ENCODE data around the gene CDK5RAP2.
"Not testable (repeated sequence)": the region's sequence is repeated elsewhere in the genome, so short reads cannot be mapped to it uniquely, and the experiment has no call there.

The CDK5RAP2 gene

DNA sequence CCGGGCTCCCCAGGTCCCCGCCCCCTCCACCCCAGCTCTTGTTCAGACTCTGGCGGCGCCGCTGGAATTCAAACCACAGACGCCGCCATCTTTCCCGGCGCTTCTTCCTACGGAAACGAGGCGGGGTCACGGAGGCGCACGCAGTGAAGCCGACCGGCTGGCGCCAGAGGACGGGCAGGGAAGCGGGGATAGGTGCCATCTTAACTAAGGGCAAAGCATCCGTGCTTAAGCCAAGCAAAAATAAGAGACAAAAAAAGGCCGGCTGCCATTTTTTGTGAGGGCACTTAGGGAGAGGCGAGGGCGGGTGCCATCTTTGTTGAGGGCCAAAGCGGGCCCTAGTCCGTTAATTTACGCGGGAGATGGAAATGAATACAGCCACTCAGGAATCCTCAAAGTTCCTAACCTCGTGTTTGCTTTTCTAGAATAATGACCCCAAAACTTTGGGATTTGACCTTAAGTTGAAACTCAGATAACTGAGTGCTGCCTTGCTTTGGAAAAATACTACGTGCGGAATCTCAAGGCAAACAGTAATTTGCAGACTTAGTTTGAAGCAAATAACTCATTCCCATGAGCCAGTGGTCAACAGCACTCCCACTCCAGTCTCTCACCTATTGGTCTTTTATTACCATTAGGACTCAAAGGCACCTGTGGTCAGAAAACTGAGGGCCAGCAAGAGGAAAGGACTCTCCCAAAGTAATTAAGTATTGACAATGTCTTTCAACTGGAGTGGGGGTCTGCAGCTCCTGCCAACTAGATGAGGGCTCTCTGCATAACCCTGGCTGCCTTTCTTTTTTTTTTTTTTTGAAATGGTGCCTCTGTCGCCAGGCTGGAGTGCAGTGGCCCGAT is at the start of gene CDK5RAP2:
CDK5RAP2 (minus strand) TSS at position 117 of the 846 bp plus-strand sequence. CDS start 189 bp downstream, outside the sequence.
- peak; percentile 99 for DNase-seq

DNA sequence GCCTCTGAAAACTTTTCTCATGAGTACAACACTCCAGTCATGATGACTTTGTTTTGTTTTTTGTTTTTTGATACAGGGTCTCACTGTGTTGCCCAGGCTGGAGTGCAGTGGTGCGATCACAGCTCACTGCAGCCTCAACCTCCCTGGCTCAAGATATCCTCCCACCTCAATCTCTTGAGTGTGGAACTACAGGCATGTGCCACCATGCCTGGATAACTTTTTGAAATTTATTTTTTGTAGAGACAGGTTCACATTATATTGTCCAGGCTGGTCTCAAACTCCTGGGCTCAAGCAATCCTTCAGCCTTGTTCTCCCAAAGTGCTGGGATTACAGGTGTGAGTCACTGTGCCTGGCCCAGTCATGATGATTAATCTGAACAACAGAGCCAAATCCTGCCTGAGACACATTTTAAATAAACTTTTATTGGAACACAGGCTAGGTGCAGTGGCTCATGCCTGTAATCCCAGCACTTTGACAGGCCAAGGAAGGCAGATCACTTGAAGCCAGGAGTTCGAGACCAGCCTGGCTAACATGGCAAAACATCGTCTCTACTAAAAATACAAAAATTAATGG is 49.0 kb upstream of the CDK5RAP2 start:
- not testable (repeated sequence) for DNase-seq

DNA sequence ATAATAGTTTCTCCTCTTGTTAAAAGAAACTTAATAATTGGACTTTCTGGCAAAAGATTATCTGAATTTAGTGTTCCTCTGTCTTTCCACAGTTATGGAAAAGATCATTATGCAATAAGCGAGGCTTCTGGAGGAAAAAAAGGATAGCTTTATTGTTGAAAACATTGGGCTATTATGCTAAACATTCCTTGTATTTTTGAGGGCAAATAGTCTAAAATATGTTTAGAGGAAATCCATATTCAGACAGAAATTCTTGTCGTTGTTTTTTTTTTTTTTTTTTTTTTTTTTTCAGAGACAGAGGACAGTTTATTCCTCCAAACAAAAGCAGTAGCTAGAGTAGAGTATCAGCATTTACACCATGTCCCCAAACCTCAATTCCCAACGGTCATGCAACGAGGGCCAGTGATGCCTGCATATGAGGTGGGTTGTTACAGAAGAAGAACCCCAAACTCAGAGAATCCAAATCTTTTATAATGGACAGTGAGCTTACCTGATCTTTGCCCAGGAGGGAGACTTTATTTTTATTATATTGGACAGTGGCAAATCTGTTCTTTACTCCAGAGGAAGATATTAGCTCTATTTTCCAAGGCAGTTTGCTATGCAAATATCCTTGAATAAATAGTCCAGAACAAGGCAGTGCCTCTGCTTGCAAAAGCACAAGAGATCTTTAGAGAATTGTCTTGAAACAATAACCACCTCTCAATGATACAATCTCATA is 48.4 kb upstream of the CDK5RAP2 start:
- no peak for DNase-seq

DNA sequence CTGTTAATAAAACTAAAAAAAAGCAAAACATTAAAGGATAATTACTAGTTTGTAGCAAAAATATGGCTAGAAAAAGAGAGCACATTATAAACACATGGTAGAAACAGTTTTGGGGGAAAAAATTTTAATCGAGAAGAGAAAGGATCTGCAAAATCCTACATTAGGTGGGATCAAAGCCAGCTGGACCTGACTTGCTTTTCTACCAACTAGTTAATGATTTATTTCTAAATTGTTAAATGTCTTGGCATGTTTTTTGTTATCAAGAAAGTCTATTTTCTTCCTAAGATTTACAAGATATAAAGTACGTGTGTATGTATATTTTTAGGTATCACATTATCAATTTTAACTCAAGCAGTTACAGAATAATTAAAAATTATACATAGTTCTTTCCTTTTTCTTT is 47.1 kb upstream of the CDK5RAP2 start:
- DNase-seq, result no peak

DNA sequence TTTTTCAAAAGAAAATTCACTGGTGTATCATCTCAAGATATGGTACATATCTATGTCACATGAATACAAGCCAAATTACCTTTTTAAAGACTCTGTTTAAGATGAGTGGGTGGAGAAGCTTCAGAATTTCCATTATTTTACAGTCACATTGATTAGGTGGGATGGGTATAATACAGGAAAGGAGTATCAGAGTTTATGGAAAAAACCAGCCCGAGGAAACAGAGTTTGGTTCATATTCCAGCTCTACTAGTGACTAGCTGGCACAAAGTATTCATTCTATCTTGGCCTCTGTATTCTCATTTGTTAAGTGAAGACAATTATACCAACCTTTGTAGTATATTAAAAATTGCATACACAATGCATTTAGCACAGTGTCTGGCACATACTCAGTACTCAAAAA is 46.5 kb upstream of the CDK5RAP2 start:
- no peak for DNase-seq

DNA sequence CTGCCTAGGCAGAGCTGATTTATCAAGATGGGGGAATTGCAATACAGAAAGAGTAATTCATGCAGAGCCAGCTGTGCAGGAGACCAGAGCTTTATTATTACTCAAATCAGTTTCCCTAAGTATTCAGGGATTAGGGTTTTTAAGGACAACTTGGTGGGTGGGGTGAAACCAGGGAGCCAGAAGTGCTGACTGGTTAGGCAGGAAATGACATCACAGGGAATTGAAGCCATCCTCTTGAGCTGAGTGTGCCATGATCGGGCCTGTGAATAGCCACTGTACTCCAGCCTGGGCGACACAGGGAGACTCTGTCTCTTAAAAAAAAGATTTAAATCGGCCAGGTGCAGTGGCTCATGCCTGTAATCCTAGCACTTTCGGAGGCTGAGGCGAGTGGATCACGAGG is 45.3 kb upstream of the CDK5RAP2 start:
- DNase-seq, result no peak

DNA sequence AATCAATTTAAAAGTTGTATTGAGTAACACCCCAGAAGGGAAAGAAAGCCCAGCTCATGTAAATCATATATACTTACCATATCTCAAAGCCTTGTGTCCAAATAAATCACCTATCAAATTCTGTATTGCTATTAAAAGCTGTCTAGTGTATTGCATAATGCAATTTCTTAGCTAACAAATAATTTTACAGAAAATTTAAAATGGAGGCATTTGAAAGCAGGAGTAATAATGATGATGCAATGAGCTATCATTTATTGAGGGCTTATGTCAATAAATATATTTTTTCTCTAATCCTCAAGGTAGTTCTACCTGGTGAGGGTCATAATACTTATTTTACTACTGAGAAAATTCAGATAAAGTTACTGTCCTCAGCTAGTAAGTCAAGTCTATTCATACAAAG is 42.8 kb upstream of the CDK5RAP2 start:
- DNase-seq, result no peak

DNA sequence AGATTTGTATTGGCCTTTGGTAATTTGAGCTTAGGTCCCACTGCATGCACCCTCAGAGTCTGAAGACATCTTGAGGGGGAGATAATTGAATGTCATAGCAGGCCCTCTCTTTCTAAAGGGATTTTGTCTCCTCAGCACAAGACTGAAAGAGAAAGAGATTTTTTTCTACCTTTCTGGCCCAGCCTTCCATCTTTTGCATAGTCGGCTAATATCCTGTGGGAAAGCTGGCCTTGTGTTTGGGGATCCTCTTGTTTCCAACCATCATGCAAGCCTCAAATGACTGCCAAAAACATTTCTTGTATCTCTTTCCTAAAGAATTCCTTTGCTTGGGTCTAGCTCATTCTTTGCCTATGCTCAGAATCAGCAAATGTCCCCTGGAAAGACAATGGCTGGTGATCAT is 42.0 kb upstream of the CDK5RAP2 start:
- DNase-seq, result no peak

DNA sequence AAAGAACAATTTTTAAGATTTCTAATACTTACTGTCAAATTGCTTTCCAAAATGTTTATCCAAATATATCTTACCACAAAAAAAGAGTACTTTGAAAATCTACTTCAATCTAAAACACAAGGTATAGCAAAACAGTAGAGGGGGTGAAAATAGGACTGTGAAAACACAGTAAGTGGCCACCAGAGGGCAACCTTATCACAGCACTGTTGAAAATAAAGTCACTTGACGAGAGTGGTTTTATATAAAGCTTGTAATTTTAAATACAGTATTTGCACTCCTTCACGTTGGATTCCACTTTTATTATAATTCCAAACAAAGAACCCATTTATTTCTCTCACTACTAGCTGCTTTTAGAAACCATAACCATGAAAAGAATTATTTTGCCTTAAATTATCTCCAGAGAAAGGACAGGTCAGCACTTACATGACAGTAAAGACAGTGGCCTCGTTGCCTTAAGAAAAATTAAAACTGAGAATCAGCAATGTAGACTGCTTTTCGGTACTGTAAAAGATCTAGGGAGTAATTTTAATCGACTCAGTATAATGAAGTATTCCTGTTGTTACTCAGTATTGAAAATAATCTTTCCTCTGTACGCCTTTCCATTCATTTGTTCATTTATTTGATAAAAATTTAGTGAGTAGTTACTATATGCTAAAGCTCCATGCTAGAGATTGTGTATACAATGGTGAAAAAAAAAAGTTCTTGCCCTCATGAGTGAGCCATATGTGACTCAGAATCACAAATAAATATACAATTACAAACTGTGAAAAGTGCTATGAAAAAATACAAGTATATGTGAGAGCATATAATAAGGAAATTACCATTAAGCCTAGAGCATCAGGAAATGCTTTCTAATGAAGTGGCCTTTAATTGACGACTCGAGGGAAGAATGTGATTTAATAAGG is 40.0 kb upstream of the CDK5RAP2 start:
- DNase-seq, result peak; percentile 77

DNA sequence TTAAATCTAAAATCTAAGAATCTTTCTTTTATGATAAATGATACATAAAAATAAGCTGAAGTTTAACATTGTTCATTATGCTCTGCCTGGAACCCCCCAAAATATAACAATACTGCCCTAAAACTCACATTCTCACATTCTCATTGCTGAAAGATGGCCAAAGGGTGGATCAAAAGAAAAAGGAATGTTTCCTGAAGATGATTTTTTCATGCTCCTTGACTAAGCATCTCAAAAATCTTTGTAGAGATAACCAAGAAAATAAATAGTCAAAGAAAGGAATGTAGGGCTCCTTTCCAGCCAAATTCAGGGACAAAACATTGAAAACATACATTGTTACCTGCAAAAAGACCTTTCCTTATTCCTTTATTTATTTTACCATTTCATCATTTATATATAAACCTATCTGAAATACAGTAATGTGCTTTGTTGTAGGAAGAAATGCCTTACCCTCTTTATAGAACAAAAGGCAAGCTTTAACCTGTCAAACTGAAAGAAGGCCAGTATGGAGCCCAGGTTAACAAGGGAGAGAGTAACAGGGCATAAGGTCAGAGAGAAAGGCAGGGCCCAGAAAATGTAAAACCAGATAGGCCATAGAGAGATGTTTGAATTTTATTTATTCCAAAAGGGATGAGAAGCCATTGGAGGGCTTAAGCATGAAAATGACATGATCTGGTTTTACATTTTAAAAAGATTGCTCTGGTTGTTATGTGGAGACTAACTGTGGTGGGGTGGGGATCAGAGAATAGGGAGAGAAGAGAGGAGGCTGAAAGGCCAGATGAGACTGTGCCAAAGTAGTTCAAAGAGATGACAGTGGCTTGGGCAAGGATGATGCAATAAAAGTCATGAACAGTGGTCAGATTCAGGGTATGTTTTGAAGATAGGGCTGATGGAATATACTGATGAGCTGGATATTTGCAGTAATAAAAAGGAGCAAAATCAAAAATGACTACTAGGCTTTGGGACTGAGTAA is 37.3 kb upstream of the CDK5RAP2 start:
- DNase-seq, result no peak

DNA sequence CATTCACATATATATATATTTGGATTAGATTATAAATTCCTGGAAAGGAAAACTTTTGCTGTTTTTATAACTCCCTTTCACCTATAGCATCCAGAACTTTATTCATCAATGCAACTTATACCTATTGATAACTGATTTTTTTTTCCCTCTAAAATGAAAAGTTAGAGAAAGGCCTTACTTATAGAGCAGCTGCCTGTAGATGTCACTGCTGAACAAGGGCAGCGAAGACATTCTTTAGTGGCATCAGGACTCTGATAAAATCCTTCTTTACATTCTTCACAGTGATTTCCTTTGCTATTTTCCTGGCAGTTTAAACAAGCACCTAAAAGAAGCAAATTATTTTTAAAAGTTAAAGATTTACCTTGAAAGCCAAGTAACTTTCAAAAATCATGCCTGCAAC is 32.3 kb upstream of the CDK5RAP2 start:
- no peak for DNase-seq

DNA sequence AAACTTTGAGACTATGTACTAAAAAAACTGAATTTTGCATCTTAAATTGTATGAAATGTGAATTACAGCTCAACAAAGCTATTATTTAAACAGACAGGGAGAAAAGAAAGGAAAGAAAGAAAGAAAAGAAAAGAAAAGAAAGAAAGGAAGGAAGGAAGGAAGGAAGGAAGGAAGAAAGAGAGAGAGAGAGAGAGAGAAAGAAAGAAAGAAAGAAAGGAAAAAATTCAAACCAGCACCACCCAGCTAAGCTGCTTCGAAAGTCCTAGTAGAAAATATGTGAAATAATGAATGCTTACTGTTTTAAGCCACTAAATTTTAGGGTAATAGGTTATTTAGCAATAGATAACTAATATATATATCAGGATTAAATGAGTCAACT is 31.7 kb upstream of the CDK5RAP2 start:
- no peak for DNase-seq

DNA sequence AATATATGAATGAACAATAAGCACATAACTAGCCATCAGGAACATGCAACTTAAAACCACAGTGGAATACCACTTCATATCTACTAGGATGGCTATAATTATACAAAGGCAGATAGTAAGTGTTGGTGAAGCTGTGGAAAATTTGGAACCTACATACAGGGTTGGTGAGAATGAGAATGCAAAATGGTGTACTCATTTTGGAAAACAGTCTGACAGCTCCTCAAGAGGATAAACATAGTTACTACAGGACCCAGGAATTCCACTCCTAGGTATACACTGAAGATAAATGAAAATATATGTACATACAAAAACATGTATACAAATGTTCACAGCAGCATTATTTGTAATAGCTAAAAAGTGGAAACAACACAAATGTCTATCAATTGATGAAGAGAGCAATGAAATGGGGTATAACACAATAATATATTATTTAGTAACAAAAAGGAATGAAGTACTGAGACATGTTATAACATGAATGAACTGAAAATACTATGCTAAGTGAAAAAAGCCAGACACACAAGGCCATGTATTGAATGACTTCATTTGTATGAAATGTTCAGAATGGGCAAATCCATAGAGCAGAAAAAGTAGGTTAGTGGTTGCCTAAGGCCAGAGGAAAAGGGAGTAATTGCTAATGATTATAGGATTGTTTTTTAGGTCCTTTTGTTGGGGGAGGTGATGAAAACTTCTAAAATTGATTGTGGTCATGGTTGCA is 31.2 kb upstream of the CDK5RAP2 start:
- DNase-seq, result no peak

DNA sequence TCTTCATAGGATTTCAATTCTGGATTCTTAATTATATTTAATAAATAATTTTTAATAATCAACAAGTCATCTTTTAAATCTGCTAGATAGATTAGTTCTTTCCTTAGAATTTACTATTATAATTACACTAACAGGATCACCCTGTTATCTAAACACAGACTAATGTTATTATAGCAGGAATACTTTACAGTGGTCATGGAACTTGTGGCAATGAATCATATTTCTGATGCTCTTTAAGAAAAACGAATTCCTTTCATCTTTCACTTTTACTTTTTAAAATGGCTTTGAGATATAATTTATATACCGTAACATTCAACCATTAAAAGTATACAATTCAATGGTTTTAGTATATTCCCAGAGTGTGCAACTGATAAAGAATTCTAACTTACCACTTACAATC is 29.7 kb upstream of the CDK5RAP2 start:
- no peak for DNase-seq

DNA sequence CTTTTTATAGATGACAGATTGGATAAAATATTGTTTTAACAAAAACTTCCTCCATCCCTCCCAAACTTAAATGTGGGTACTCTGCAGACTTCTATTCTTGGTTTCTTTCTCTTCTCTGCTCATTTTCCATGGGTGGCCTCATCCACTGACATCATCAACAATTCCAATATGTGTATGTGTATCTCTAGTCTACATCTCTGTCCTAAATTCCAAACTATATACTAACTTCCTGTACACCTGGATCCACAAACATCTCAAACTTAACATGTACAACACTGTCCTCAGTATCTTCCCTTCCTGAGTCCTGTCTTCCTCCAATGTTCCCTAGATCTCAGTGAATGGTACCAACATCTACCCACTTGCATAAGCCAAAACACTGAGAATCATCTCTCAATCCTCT is 28.5 kb upstream of the CDK5RAP2 start:
- DNase-seq, result no peak

DNA sequence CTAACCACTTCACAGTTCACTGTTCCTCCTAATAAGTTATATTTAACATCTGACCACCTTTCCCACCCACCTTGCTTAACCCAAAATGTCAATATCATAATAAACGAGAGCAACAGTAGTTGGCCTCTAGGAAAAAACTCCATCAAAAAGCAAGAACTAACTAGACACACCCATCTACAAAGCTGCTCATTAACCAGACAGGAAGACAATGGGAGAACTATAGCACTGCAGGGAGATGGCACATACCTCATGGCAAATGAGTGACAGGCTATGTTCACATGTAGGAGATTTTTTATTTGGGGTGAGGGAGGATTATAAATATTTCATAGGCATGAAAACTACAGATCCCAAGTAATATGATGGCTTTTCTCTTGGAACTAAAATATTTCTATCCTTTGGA is 23.6 kb upstream of the CDK5RAP2 start:
- no peak for DNase-seq

DNA sequence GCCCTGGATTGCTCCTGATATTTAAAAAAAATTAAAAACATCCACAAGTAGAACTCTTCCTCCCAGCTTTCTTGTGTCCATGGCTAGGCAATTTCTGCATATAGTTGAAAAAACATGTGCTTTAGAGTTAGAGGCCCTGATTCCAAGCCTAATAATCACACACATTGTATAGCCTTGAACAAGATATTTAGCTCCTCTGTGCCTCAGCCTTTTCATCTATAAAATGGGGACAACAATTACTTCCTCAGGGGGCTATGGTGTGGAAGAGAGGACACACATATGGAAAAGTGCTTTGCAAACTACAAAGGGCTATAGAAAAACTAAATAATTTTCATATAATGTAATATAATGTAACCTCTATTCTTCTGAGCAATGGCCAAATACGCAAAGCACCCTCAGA is 23.0 kb upstream of the CDK5RAP2 start:
- DNase-seq, result no peak

DNA sequence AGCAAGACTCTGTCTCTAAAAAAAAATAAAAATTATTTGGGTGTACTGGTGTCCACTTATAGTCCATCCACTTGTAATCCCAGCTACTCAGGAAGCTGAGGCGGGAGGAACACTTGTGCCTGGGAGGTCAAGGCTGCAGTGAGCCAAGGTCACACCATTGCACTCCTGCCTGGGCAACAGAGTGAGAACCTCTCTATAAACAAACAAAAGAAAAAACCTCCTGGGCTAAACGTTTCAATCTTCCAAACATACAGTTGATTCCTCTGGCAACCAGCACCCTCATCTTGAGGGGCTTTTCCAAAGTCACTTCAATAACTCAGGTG is 13.9 kb upstream of the CDK5RAP2 start:
- DNase-seq, result no peak

DNA sequence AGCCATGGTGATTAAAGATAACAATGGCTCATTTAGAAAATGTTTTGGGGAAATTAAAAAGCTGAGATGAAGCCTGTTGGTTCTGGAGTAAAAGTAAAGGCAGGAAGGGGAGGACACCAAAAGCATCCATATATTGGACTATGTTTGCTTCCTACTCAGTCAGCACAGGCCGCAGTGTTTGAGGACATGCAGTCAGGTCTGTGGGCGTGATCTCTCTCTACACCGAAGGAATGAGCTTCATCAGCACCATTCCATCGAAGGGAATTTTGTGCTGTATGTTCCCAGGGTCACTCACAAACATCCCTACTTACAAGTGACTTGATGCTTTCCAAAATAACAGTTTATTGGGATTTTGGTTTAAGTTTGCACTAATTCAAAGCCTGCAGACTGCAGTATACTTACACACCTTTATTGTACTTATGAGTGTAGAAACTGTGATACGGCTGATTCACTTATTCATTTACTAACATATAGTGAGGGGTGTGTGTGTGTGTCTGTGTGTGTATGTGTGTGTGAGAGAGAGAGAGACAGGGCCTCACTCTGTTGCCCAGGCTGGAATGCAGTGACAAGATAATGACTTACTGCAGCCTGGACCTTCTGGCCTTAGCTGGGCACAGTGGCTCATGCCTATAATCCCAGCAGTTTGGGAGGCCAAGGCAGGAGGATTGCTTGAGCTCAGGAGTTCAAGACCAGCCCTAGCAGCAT is 13.4 kb upstream of the CDK5RAP2 start:
- no peak for DNase-seq

DNA sequence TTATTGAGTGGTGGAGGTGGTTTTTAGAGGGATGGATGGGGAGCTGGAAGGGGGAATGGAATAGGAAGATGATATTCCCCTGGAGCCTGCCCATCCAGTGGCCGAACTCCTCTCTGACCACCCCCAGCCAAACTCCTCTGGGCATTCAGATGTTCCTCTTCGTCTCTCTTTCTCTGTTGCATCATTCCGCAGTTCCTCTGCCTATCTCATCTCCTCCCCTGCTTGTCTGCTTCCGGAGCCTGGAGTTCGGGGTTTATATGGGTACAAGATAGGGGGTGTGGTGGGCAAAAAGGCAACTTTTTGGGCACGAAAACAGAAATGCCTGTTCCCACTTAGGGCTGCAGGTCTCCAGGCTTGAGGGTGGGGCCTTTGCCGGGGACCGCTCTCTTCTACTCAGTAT is 12.2 kb upstream of the CDK5RAP2 start:
- DNase-seq, result no peak

DNA sequence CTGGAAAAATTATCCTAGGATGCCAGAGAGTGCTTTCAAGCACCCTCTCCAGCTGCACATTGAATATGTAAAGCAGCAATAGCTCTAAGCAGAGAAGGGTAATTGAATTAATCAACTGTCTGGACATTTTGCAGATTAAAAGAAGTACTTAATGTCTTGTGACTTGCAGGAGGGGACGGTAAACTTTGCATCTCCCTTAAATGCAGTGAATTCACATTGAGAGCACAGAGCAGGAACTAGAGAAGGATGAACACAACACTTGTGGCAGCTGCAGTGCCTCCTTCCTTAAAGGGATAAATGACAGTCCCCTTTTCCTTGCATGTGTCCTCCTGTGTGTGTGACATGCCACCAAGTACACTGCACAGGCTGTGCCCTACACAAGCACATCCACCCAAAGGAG is 7.4 kb upstream of the CDK5RAP2 start:
- DNase-seq, result no peak

Measured in RPMI8226 (cell line).